WI38 (cell line): ENCODE data around the gene BTBD18.

Experiments
- H3K4me3 ChIP-seq: 2 replicates; pipeline ENCODE4 v1.5.1; 2011; ENCODE audit warnings: low read depth, mild to moderate bottlenecking, control low read depth, low read length
- TF ChIP-seq, protein P1 (sequence below): IDR thresholded peaks from 2 replicates; pipeline ENCODE4 v1.5.1; 2012; ENCODE audit warnings: low read depth, mild to moderate bottlenecking, control low read depth, low read length

BTBD18 gene, protein sequence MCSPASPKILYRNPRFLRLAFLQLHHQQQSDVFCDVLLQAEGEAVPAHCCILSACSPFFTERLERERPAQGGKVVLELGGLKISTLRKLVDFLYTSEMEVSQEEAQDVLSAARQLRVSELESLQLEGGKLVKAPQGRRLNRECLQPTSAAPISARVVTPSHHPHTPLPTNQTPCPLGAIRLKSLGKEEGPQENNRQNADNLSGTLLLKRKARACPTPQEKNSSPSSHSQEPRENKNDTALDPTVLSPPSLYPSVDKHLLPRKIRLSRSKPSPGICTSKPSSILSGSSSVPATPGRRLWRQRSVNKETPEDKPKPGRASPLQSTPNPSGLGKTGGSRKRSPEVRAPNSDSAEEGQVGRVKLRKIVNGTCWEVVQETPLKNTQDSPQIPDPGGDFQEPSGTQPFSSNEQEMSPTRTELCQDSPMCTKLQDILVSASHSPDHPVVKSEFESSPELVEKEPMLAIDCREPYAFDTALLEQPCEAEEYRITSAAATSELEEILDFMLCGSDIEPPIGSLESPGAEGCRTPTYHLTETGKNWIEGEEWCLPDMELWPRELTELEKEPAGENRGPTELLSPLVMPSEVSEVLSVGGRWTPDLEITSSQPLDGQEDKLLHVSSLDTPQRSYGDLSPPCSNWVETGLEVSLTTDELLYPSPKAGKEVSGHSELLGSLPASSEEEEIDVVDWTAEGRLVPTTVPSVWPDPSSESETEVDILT

DNA sequence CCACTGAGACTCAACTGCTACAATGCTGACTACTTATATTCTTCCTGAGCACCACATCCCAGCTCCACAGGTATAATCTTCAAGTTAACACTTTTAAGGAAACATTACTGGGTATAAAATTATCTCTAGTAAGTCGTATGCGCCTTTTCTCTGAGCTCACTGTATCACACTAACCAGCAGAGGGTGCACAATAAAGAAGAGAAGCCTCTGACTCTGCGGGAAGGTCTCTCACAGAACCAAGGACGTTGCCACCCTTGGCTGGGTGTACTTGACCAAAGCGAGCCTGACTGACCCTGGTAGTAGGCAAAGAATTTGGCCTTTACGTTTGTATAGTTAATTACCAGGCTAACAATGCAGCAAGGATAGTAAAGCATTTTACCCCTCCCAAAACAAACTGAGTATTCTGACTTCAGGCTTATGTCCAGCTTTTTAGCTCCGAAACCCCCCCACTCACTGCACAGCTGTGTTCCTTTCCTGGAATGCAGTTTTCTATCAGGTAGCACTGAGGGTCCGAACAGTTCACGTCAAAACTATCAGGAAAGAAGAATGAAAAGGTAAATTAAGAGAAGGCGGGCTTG, at the start of gene BTBD18:
TSS of gene BTBD18 (minus strand) at position 144 of the 578 bp plus-strand sequence. CDS start 631 bp downstream, outside the sequence.
- TF ChIP-seq, protein P1, sequence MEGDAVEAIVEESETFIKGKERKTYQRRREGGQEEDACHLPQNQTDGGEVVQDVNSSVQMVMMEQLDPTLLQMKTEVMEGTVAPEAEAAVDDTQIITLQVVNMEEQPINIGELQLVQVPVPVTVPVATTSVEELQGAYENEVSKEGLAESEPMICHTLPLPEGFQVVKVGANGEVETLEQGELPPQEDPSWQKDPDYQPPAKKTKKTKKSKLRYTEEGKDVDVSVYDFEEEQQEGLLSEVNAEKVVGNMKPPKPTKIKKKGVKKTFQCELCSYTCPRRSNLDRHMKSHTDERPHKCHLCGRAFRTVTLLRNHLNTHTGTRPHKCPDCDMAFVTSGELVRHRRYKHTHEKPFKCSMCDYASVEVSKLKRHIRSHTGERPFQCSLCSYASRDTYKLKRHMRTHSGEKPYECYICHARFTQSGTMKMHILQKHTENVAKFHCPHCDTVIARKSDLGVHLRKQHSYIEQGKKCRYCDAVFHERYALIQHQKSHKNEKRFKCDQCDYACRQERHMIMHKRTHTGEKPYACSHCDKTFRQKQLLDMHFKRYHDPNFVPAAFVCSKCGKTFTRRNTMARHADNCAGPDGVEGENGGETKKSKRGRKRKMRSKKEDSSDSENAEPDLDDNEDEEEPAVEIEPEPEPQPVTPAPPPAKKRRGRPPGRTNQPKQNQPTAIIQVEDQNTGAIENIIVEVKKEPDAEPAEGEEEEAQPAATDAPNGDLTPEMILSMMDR: peak; percentile 15; the same call in 1 of the 2 replicates
- no peak within 1 kb of the TSS for H3K4me3 ChIP-seq

DNA sequence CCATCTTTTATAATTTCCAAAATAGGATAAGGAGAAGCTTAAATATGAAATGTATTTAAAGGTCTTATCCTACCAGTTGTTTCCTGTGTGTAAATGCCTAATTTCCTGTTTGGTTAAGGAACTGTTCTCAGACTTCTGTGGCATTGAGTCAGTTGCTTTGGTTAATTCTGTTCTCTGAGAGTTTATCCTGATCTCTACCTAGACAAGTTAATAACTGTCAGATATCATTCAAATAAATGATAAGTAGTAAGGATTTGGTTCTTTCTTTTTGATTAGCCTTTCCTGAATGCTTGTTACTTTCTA, 49.5 kb upstream of the BTBD18 start:
- TF ChIP-seq, protein P1: no peak
- H3K4me3 ChIP-seq: no peak overlapping the region

DNA sequence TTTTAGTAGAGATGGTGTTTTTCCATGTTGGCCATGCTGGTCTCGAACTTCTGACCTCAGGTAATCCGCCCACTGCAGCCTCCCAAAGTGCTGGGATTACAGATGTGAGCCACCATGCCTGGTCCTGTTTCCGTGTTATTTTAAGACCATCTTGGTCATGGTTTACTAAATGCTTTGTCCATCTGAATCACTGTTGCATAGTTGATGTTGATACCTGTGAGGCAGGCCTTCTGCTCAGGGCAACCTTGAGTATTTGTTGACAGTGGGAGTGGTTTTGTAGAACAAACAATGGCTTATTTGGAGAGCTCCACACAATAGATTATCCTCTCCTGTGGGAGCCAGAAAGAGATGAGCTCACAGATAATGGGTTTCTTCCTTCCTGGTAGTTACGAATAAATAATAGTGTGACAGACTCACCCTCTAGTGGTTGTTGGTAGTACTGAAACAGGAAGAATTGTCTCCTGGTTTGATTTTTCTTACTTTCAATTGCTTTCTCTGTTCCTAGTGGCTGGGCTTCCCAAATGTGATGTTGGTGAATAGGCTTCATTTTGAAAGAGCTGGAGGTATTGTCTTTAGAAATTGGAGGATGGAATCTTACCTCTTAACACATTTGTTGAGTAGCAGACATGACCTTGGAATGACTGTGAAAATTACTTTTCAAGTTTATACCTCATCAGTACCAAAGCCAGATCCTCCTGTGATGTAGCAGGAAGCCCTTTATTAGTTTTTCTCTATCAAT, 49.0 kb upstream of the BTBD18 start:
- no peak overlapping the region for H3K4me3 ChIP-seq
- TF ChIP-seq, protein P1: peak; percentile 56; the same call in 1 of the 2 replicates

DNA sequence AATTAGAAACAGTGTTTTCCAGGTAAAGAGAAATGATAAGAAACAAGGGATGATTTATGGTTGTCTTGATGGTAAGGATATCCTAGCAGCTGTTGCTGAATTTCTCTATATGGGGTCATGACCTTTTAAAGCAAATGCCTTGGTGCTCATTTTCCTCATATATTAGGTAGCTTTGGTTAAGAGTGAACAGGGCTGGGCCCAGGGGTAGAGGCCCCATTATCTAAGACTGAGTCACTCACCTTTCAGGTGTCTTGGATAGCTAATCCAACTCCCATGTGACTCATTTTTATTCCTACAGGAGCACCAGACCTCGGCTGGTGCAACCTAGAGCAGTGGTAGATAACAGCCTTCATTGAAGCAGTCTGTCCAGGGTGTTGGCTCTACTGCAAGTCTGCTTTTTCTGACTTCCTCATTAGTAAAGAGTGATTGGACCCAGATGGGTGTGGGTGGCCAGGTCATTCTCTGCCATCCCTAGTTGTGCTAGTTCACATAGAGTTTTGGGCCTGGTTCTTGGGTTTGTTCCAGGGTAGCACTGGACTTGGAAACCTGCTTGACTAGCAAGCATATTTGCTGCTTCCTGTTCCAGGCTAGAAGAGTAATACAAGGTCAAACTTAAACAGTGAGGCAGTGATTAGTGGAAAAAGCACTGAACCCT, 47.4 kb upstream of the BTBD18 start:
- H3K4me3 ChIP-seq: no peak overlapping the region
- TF ChIP-seq, protein P1: no peak

DNA sequence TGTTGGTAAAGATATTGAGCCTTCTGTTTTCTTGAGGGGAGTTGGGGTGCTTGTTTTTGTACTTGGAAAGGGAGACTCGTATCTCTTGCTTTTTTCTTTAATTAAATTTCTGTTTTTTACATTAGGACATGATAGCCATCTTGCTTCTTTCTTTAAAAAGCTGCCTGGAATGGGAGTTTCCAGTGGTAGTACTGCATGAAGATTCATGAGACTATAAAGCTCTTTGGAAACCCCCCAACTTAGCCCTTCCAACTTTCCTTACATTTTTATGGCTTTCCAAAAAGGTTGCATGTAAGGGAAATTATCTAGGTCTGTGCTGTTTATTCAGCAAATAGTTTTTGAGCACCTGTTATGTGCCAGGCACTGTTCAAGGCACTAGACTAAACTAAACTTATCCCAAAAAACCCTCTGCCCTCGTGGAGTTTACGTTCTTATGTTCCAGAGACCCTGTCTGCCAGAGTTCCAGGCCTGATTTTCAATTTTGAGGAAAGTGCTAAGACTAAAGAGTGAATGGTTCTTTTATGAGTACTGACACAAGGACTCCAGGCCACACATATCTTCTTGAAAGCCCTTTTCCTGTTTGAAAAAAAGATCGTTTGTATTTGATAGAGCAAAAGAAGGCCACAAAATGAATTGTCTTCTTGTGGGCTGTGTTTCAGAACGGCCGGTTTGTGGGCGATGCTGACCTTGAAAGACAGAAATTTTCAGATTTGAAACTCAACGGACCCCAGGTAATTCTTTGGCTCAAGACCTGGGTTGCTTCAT, 41.9 kb upstream of the BTBD18 start:
- no peak overlapping the region for H3K4me3 ChIP-seq
- TF ChIP-seq, protein P1: no peak

DNA sequence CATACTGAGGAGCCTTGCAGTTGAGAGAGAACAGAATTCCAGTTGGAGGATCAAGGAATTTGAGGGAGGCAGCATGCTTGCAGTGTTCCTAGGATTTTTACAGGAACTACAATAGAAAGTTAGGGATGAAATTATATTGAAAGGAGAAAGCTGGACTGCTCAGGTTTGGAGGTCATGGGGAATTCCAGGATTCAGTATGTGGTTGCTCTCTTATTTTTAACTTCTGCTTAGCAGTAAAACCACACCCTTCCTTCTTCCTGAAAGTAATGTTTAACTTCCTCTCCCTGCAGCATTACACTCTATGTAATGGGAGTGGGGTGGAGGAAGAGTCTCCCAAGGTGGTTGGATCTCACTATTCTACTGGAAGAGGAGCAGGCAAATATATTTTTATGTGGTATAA, 41.3 kb upstream of the BTBD18 start:
- no peak overlapping the region for H3K4me3 ChIP-seq
- TF ChIP-seq, protein P1: no peak
